ENCODE results near the gene PAK1. TPM values are rescaled to one million over a fixed set of nuclear protein-coding genes. Genes with fewer than 3 reads are reported as not detected.
A peak's percentile ranks its signal among the peaks of the same experiment; 100 is the strongest.

Gene PAK1
- total RNA-seq, 3 donors from 2014 or later (not counting 1 experiment from before 2014, with no cell fraction given) = 18.8 to 27.3 (median 20.4) TPM

- Histone ChIP-seq H3K4me3 (ENCODE audit: low read length) (no peak overlapping the region), H3K27me3 (ENCODE audit: control insufficient read depth, insufficient read depth, low read length) (no peaks in the 10 kb centered on the region), H3K27ac (ENCODE audit: low read length) (no peak overlapping the region), H3K4me1 (ENCODE audit: control insufficient read depth, insufficient read depth, low read length) (peaks cover 17% of the 10 kb centered on the region), H3K9me3 (ENCODE audit: control insufficient read depth, insufficient read depth, low read length) (no peaks in the 10 kb centered on the region), H3K36me3 (ENCODE audit: control insufficient read depth, insufficient read depth, low read length) (no peaks in the 10 kb centered on the region)
- peaks cover 28 to 38% of the 10 kb centered on the region in 2 donors for H3K4me1 Mint-ChIP-seq
- intact Hi-C loops (cut with micrococcal nuclease) = no loop called here
- DNase-seq = no peak
- H3K4me3 Mint-ChIP-seq = peak overlapping the region; percentile 93
- 78% methylated on average over 4 of the region's 4 CpGs for WGBS (ENCODE audit: insufficient coverage)
- ATAC-seq = no peak
- H3K27ac Mint-ChIP-seq = peak overlapping the region; percentile 77 to 93
- no peaks in the 10 kb centered on the region for H3K27me3 Mint-ChIP-seq (ENCODE audit: low read depth in 2 of 2)
- no peaks in the 10 kb centered on the region for H3K9me3 Mint-ChIP-seq
- H3K36me3 Mint-ChIP-seq = no peaks in the 10 kb centered on the region
- no peak for TF ChIP-seq CTCF (IDR thresholded peaks at IDR 0.05)
Measured at GRCh38 chr11:77410076-77410827, 63.6 kb downstream of the PAK1 start.

GRCh38 chr11:77409046-77409445 lies 64.8 kb downstream of the PAK1 start:
- Histone ChIP-seq H3K27me3 (ENCODE audit: control insufficient read depth, insufficient read depth, low read length) (no peaks in the 10 kb centered on the region), H3K4me1 (ENCODE audit: control insufficient read depth, insufficient read depth, low read length) (peaks cover 17% of the 10 kb centered on the region), H3K36me3 (ENCODE audit: control insufficient read depth, insufficient read depth, low read length) (no peaks in the 10 kb centered on the region), H3K27ac (ENCODE audit: low read length) (no peak overlapping the region), H3K4me3 (ENCODE audit: low read length) (no peak overlapping the region), H3K9me3 (ENCODE audit: control insufficient read depth, insufficient read depth, low read length) (no peaks in the 10 kb centered on the region)
- intact Hi-C loops (cut with micrococcal nuclease) = no loop called here
- no peak overlapping the region for H3K27ac Mint-ChIP-seq
- no peak for ATAC-seq
- 93% methylated on average over 1 of the region's 1 CpG for WGBS (ENCODE audit: insufficient coverage)
- no peaks in the 10 kb centered on the region for H3K36me3 Mint-ChIP-seq
- H3K9me3 Mint-ChIP-seq = no peaks in the 10 kb centered on the region
- DNase-seq = no peak
- peaks cover 28 to 38% of the 10 kb centered on the region in 2 donors for H3K4me1 Mint-ChIP-seq
- no peaks in the 10 kb centered on the region for H3K27me3 Mint-ChIP-seq (ENCODE audit: low read depth in 2 of 2)
- H3K4me3 Mint-ChIP-seq = no peak overlapping the region
- TF ChIP-seq CTCF (IDR thresholded peaks at IDR 0.05) = no peak

GRCh38 chr11:77407613-77408012 lies 66.3 kb downstream of the PAK1 start:
- Mint-ChIP-seq H3K36me3 (no peaks in the 10 kb centered on the region), H3K4me1 (peaks cover 37 to 41% of the 10 kb centered on the region in 2 donors), H3K27me3 (ENCODE audit: low read depth in 2 of 2) (no peaks in the 10 kb centered on the region), H3K4me3 (no peak overlapping the region), H3K27ac (no peak overlapping the region), H3K9me3 (no peaks in the 10 kb centered on the region)
- ATAC-seq = no peak
- Histone ChIP-seq H3K4me3 (ENCODE audit: low read length) (no peak overlapping the region), H3K4me1 (ENCODE audit: control insufficient read depth, insufficient read depth, low read length) (peaks cover 17% of the 10 kb centered on the region), H3K36me3 (ENCODE audit: control insufficient read depth, insufficient read depth, low read length) (no peaks in the 10 kb centered on the region), H3K27me3 (ENCODE audit: control insufficient read depth, insufficient read depth, low read length) (no peaks in the 10 kb centered on the region), H3K27ac (ENCODE audit: low read length) (no peak overlapping the region), H3K9me3 (ENCODE audit: control insufficient read depth, insufficient read depth, low read length) (no peaks in the 10 kb centered on the region)
- WGBS (ENCODE audit: insufficient coverage) = 68% methylated on average over 4 of the region's 4 CpGs
- intact Hi-C loops (cut with micrococcal nuclease) = no loop called here
- TF ChIP-seq CTCF (IDR thresholded peaks at IDR 0.05) = no peak
- DNase-seq = no peak

- Histone ChIP-seq H3K4me1 (ENCODE audit: control insufficient read depth, insufficient read depth, low read length) (peaks cover 6% of the 10 kb centered on the region), H3K4me3 (ENCODE audit: low read length) (no peak overlapping the region), H3K36me3 (ENCODE audit: control insufficient read depth, insufficient read depth, low read length) (no peaks in the 10 kb centered on the region), H3K27ac (ENCODE audit: low read length) (no peak overlapping the region), H3K27me3 (ENCODE audit: control insufficient read depth, insufficient read depth, low read length) (no peaks in the 10 kb centered on the region), H3K9me3 (ENCODE audit: control insufficient read depth, insufficient read depth, low read length) (no peaks in the 10 kb centered on the region)
- no peak overlapping the region for H3K27ac Mint-ChIP-seq
- no peaks in the 10 kb centered on the region for H3K27me3 Mint-ChIP-seq (ENCODE audit: low read depth in 2 of 2)
- H3K4me1 Mint-ChIP-seq = peaks cover 25 to 29% of the 10 kb centered on the region in 2 donors
- DNase-seq (no peak), ATAC-seq (no peak)
- TF ChIP-seq CTCF (IDR thresholded peaks at IDR 0.05) = no peak
- WGBS (ENCODE audit: insufficient coverage) = 75% methylated on average over 2 of the region's 3 CpGs
- H3K36me3 Mint-ChIP-seq = no peaks in the 10 kb centered on the region
- H3K4me3 Mint-ChIP-seq = no peak overlapping the region
- intact Hi-C loops (cut with micrococcal nuclease) = no loop called here
- H3K9me3 Mint-ChIP-seq = no peaks in the 10 kb centered on the region
Measured at GRCh38 chr11:77406396-77406795, 67.5 kb downstream of the PAK1 start.

Data from natural killer cell (primary cell).